HEK293 (cell line): ENCODE data around the gene SRRD.

ENCODE experiments used
- BCL11A ChIP-seq: fragments of 450-650 bp; formaldehyde crosslinking; IDR thresholded peaks from 2 replicates; pipeline ENCODE4 v1.5.1; 2016; ENCODE audit warnings: low read depth, missing biosample characterization, missing genetic modification characterization
- GLIS1 ChIP-seq: fragments of 450-650 bp; formaldehyde crosslinking; IDR thresholded peaks from 2 replicates; pipeline ENCODE4 v1.5.1; 2016; ENCODE audit warnings: missing biosample characterization, missing genetic modification characterization
- KLF16 ChIP-seq: fragments of 450-650 bp; formaldehyde crosslinking; IDR thresholded peaks from 2 replicates; pipeline ENCODE4 v1.5.1; 2017; ENCODE audit warnings: missing biosample characterization, missing genetic modification characterization
- KLF7 ChIP-seq: fragments of 450-650 bp; formaldehyde crosslinking; IDR thresholded peaks from 2 replicates; pipeline ENCODE4 v1.5.1; 2016; ENCODE audit warnings: missing biosample characterization, missing genetic modification characterization, borderline replicate concordance
- KLF8 ChIP-seq: fragments of 450-650 bp; formaldehyde crosslinking; IDR thresholded peaks from 2 replicates; pipeline ENCODE4 v1.5.1; 2016; ENCODE audit warnings: missing biosample characterization, missing genetic modification characterization
- MZF1 ChIP-seq: fragments of 450-650 bp; formaldehyde crosslinking; IDR thresholded peaks from 2 replicates; pipeline ENCODE4 v1.5.1; 2017; ENCODE audit warnings: missing biosample characterization, missing genetic modification characterization, borderline replicate concordance
- RBAK ChIP-seq: fragments of 450-650 bp; formaldehyde crosslinking; IDR thresholded peaks from 2 replicates; pipeline ENCODE4 v1.5.1; 2016; ENCODE audit warnings: missing biosample characterization, missing genetic modification characterization
- SCRT2 ChIP-seq: fragments of 450-650 bp; formaldehyde crosslinking; IDR thresholded peaks from 2 replicates; pipeline ENCODE4 v1.5.1; 2016; ENCODE audit warnings: missing biosample characterization, missing genetic modification characterization
- SETDB1 ChIP-seq: IDR thresholded peaks from one replicate; pipeline ENCODE4 v1.6.1; 2017; ENCODE audit warnings: mild to moderate bottlenecking, low read length, moderate library complexity, mixed read lengths; ENCODE audit not compliant: insufficient read length
- TRIM28 ChIP-seq: IDR thresholded peaks from 2 replicates; pipeline ENCODE4 v1.6.1; 2011; ENCODE audit warnings: low read length, control low read depth, borderline replicate concordance
- ZBTB11 ChIP-seq: fragments of 450-650 bp; formaldehyde crosslinking; conservative IDR thresholded peaks from 2 replicates; pipeline ENCODE4 v1.5.1; 2016; ENCODE audit warnings: low read depth, missing biosample characterization, missing genetic modification characterization
- ZBTB7A ChIP-seq: fragments of 450-650 bp; formaldehyde crosslinking; IDR thresholded peaks from 2 replicates; pipeline ENCODE4 v1.5.1; 2016; ENCODE audit warnings: low read depth, missing biosample characterization, missing genetic modification characterization
- ZEB2 ChIP-seq: fragments of 450-650 bp; formaldehyde crosslinking; IDR thresholded peaks from 2 replicates; pipeline ENCODE4 v1.5.1; 2016; ENCODE audit warnings: missing biosample characterization, missing genetic modification characterization
- ZNF184 ChIP-seq: fragments of 450-650 bp; IDR thresholded peaks from 2 replicates; pipeline ENCODE4 v1.5.1; 2018; ENCODE audit warnings: missing biosample characterization, mild to moderate bottlenecking, missing genetic modification characterization
- ZNF274 ChIP-seq, 2 experiments: fragments of 200-500 bp in 1 of 2; fragments of 450-650 bp in 1 of 2; sonication (Bioruptor generic) in 1 of 2; formaldehyde crosslinking in 1 of 2; IDR thresholded peaks; 2 replicates each; pipeline versions ENCODE4 v1.5.1 to v1.6.1; 2014 to 2016; ENCODE audit warnings: borderline replicate concordance in 1 of 2, inconsistent platforms in 1 of 2, low read length in 1 of 2, missing biosample characterization in 1 of 2, missing genetic modification characterization in 1 of 2
- ZNF391 ChIP-seq: fragments of 450-650 bp; formaldehyde crosslinking; IDR thresholded peaks from 2 replicates; pipeline ENCODE4 v1.5.1; 2016; ENCODE audit warnings: low read depth, missing biosample characterization, missing genetic modification characterization, borderline replicate concordance
- ZNF423 ChIP-seq: fragments of 450-650 bp; formaldehyde crosslinking; IDR thresholded peaks from 2 replicates; pipeline ENCODE4 v1.5.1; 2016; ENCODE audit warnings: missing biosample characterization, missing genetic modification characterization
- ZNF521 ChIP-seq: fragments of 450-650 bp; formaldehyde crosslinking; IDR thresholded peaks from 2 replicates; pipeline ENCODE4 v1.5.1; 2017; ENCODE audit warnings: missing biosample characterization, mild to moderate bottlenecking, missing genetic modification characterization
- ZNF544 ChIP-seq: fragments of 450-650 bp; formaldehyde crosslinking; IDR thresholded peaks from 2 replicates; pipeline ENCODE4 v1.5.0; 2017; ENCODE audit warnings: missing biosample characterization, missing genetic modification characterization
- ZSCAN5A ChIP-seq: fragments of 450-650 bp; formaldehyde crosslinking; IDR thresholded peaks from 2 replicates; pipeline ENCODE4 v1.5.1; 2016; ENCODE audit warnings: missing biosample characterization, missing genetic modification characterization
- TF ChIP-seq, protein P1 (sequence below): fragments of 450-650 bp; formaldehyde crosslinking; IDR thresholded peaks from 2 replicates; pipeline ENCODE4 v1.5.1; 2016; ENCODE audit warnings: missing biosample characterization, missing genetic modification characterization
- TF ChIP-seq, protein P2 (sequence below): fragments of 450-650 bp; formaldehyde crosslinking; IDR thresholded peaks from 2 replicates; pipeline ENCODE4 v1.5.1; 2017; ENCODE audit warnings: missing biosample characterization, missing genetic modification characterization
- TF ChIP-seq, protein P3 (sequence below): fragments of 450-650 bp; formaldehyde crosslinking; IDR thresholded peaks from 2 replicates; pipeline ENCODE4 v1.5.1; 2016; ENCODE audit warnings: missing biosample characterization, missing genetic modification characterization
- TF ChIP-seq, protein P4 (sequence below): fragments of 450-650 bp; formaldehyde crosslinking; IDR thresholded peaks from 2 replicates; pipeline ENCODE4 v1.5.1; 2016; ENCODE audit warnings: missing biosample characterization, missing genetic modification characterization

Gene SRRD

GRCh38 chr22:26483439-26484359 is at the start of gene SRRD, which contains the start of gene HPS4 (continued):
- TF ChIP-seq, protein P1, sequence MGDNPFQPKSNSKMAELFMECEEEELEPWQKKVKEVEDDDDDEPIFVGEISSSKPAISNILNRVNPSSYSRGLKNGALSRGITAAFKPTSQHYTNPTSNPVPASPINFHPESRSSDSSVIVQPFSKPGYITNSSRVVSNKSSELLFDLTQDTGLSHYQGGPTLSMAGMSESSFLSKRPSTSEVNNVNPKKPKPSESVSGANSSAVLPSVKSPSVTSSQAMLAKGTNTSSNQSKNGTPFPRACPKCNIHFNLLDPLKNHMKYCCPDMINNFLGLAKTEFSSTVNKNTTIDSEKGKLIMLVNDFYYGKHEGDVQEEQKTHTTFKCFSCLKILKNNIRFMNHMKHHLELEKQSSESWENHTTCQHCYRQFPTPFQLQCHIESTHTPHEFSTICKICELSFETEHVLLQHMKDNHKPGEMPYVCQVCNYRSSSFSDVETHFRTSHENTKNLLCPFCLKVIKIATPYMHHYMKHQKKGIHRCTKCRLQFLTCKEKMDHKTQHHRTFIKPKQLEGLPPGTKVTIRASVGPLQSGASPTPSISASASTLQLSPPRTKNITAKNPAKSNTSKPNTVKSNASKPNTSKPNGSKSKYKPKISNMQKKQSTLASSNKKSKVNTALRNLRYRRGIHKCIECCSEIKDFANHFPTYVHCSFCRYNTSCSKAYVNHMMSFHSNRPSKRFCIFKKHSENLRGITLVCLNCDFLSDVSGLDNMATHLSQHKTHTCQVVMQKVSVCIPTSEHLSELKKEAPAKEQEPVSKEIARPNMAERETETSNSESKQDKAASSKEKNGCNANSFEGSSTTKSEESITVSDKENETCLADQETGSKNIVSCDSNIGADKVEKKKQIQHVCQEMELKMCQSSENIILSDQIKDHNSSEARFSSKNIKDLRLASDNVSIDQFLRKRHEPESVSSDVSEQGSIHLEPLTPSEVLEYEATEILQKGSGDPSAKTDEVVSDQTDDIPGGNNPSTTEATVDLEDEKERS (tag by site-specific recombination): peak; percentile 93; the same call in 1 of the 2 replicates
- TF ChIP-seq ZNF274 (IDR thresholded peaks at IDR 0.05; ENCODE audit: low read length): no peak
- no peak for TF ChIP-seq ZNF274 (tag by site-specific recombination; IDR thresholded peaks at IDR 0.05; ENCODE audit: borderline replicate concordance)
- no peak for TF ChIP-seq SETDB1
- TF ChIP-seq ZNF544 (tag by site-specific recombination): no peak
- no peak for TF ChIP-seq MZF1 (tag by site-specific recombination)
- TF ChIP-seq, protein P2, sequence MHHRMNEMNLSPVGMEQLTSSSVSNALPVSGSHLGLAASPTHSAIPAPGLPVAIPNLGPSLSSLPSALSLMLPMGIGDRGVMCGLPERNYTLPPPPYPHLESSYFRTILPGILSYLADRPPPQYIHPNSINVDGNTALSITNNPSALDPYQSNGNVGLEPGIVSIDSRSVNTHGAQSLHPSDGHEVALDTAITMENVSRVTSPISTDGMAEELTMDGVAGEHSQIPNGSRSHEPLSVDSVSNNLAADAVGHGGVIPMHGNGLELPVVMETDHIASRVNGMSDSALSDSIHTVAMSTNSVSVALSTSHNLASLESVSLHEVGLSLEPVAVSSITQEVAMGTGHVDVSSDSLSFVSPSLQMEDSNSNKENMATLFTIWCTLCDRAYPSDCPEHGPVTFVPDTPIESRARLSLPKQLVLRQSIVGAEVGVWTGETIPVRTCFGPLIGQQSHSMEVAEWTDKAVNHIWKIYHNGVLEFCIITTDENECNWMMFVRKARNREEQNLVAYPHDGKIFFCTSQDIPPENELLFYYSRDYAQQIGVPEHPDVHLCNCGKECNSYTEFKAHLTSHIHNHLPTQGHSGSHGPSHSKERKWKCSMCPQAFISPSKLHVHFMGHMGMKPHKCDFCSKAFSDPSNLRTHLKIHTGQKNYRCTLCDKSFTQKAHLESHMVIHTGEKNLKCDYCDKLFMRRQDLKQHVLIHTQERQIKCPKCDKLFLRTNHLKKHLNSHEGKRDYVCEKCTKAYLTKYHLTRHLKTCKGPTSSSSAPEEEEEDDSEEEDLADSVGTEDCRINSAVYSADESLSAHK (tag by site-specific recombination): no peak
- peak; percentile 50; the same call in 1 of the 2 replicates for TF ChIP-seq BCL11A
- no peak for TF ChIP-seq ZNF423 (tag by site-specific recombination)
- TF ChIP-seq ZSCAN5A (tag by site-specific recombination): peak; percentile 88
- TF ChIP-seq GLIS1 (tag by site-specific recombination): no peak; the same call in 1 of the 2 replicates
- TF ChIP-seq, protein P3, sequence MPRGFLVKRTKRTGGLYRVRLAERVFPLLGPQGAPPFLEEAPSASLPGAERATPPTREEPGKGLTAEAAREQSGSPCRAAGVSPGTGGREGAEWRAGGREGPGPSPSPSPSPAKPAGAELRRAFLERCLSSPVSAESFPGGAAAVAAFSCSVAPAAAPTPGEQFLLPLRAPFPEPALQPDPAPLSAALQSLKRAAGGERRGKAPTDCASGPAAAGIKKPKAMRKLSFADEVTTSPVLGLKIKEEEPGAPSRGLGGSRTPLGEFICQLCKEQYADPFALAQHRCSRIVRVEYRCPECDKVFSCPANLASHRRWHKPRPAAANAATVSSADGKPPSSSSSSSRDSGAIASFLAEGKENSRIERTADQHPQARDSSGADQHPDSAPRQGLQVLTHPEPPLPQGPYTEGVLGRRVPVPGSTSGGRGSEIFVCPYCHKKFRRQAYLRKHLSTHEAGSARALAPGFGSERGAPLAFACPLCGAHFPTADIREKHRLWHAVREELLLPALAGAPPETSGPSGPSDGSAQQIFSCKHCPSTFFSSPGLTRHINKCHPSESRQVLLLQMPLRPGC: peak; percentile 62
- TF ChIP-seq ZNF391 (tag by site-specific recombination): peak; percentile 64; the same call in 1 of the 2 replicates
- no peak for TF ChIP-seq ZBTB11 (tag by site-specific recombination)
- TF ChIP-seq ZNF521 (tag by site-specific recombination): no peak
- no peak for TF ChIP-seq RBAK
- TF ChIP-seq SCRT2 (tag by site-specific recombination): no peak
- TF ChIP-seq KLF7 (tag by site-specific recombination): peak; percentile 91
- TF ChIP-seq, protein P4, sequence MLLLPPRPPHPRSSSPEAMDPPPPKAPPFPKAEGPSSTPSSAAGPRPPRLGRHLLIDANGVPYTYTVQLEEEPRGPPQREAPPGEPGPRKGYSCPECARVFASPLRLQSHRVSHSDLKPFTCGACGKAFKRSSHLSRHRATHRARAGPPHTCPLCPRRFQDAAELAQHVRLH (tag by site-specific recombination): peak; percentile 85
- peak; percentile 94 for TF ChIP-seq KLF8 (tag by site-specific recombination)
- peak; percentile 94 for TF ChIP-seq KLF16 (tag by site-specific recombination)
- TF ChIP-seq ZBTB7A (tag by site-specific recombination): peak; percentile 89
- peak; percentile 52; the same call in 1 of the 2 replicates for TF ChIP-seq ZNF184
- peak; percentile 77; the same call in 1 of the 2 replicates for TF ChIP-seq TRIM28
- TF ChIP-seq ZEB2 (tag by site-specific recombination): peak; percentile 95
